ENCODE data around the gene SERPINB5. TPM values are rescaled to one million over a fixed set of nuclear protein-coding genes. Genes with fewer than 3 reads are reported as not detected.

Gene SERPINB5
- total and polyA plus RNA-seq, 2 of the 13 experiments (the other 11 are each of a cell fraction or from before 2014, with no cell fraction given): not detected

DNA sequence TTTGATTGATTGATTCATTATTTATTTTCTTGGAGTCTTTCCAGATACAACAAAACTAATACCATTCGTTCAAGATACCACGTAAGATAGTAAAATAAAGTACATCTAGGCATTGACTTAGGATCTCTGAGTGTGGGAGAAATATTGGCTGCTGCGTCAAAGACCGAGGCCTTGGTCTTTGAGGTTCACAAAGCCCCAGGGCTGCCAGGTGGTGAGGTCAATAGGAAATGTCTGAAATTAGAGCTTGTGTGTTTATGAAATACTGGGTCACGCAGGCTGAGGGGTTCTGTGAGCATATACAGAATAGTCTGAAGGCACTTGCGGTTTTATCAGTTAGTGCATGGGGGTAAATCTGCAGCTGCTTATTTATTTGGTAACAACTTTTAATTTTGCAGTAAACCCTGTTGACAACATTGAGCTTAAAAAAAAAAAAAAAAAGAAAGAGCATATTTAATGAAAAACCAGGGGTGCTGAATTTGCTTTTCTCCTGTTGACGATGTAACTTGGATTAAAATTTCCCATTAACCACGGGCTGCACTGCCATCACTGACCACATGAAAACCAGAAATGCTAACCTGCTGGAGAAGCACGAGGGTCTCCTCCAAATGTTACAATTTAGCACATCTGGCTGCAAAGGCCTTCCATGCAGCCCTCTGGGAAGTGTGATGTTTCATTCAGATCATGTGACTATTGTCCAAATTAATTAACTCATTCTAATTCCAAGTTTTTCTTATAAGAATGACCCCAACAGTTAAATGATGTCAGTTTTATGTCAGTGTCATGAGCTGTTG, 38.3 kb downstream of the SERPINB5 start:
- no peak; the same call in 2 of the 3 replicates for ATAC-seq
- Histone ChIP-seq H3K4me2 (ENCODE audit: low read depth, low read length) (no peak overlapping the region), H3K27me3 (ENCODE audit: control insufficient read depth in 1 of 2, insufficient read depth in 2 of 2, low read length in 2 of 2) (peaks cover 0 to 11% of the 10 kb centered on the region in 2 experiments; a peak in 3 of 5 replicates), H3K9me3 (ENCODE audit: low read length) (no peaks in the 10 kb centered on the region), H2AFZ (ENCODE audit: low read length) (no peak overlapping the region), H4K20me1 (ENCODE audit: insufficient read depth, low read length) (no peaks in the 10 kb centered on the region), H3K4me3 (replicated peaks in 1 of 3; ENCODE audit: insufficient read depth in 1 of 3, low read depth in 2 of 3, low read length in 3 of 3) (no peak overlapping the region), H3K4me1 (ENCODE audit: insufficient read depth, low read length) (no peaks in the 10 kb centered on the region), H3K27ac (ENCODE audit: extremely low read length, insufficient read depth, low read length) (no peak overlapping the region), H3K79me2 (ENCODE audit: insufficient read depth, low read length) (no peaks in the 10 kb centered on the region), H3K36me3 (replicated peaks in 1 of 2; ENCODE audit: control insufficient read depth in 1 of 2, insufficient read depth in 2 of 2, low read length in 2 of 2) (no peaks in the 10 kb centered on the region), H3K9ac (ENCODE audit: insufficient read depth, low read depth, low read length) (no peak overlapping the region)
- ChIA-PET POLR2A (no interaction called here), CTCF (ENCODE audit: low intra/inter-chr PET ratio, low total read pairs) (no interaction called here)
- WGBS (ENCODE audit: low lambda C conversion rate): 25% methylated on average over 9 of the region's 9 CpGs
- TF ChIP-seq MBNL3 (CRISPR knock-in tag; conservative IDR thresholded peaks at IDR 0.05): no peak
- TF ChIP-seq GTF3A (CRISPR knock-in tag; conservative IDR thresholded peaks at IDR 0.05): no peak
- TF ChIP-seq, protein P1, sequence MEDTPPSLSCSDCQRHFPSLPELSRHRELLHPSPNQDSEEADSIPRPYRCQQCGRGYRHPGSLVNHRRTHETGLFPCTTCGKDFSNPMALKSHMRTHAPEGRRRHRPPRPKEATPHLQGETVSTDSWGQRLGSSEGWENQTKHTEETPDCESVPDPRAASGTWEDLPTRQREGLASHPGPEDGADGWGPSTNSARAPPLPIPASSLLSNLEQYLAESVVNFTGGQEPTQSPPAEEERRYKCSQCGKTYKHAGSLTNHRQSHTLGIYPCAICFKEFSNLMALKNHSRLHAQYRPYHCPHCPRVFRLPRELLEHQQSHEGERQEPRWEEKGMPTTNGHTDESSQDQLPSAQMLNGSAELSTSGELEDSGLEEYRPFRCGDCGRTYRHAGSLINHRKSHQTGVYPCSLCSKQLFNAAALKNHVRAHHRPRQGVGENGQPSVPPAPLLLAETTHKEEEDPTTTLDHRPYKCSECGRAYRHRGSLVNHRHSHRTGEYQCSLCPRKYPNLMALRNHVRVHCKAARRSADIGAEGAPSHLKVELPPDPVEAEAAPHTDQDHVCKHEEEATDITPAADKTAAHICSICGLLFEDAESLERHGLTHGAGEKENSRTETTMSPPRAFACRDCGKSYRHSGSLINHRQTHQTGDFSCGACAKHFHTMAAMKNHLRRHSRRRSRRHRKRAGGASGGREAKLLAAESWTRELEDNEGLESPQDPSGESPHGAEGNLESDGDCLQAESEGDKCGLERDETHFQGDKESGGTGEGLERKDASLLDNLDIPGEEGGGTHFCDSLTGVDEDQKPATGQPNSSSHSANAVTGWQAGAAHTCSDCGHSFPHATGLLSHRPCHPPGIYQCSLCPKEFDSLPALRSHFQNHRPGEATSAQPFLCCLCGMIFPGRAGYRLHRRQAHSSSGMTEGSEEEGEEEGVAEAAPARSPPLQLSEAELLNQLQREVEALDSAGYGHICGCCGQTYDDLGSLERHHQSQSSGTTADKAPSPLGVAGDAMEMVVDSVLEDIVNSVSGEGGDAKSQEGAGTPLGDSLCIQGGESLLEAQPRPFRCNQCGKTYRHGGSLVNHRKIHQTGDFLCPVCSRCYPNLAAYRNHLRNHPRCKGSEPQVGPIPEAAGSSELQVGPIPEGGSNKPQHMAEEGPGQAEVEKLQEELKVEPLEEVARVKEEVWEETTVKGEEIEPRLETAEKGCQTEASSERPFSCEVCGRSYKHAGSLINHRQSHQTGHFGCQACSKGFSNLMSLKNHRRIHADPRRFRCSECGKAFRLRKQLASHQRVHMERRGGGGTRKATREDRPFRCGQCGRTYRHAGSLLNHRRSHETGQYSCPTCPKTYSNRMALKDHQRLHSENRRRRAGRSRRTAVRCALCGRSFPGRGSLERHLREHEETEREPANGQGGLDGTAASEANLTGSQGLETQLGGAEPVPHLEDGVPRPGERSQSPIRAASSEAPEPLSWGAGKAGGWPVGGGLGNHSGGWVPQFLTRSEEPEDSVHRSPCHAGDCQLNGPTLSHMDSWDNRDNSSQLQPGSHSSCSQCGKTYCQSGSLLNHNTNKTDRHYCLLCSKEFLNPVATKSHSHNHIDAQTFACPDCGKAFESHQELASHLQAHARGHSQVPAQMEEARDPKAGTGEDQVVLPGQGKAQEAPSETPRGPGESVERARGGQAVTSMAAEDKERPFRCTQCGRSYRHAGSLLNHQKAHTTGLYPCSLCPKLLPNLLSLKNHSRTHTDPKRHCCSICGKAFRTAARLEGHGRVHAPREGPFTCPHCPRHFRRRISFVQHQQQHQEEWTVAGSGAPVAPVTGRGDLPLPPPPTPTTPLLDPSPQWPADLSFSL (CRISPR knock-in tag; IDR thresholded peaks at IDR 0.05): no peak
- no peak for TF ChIP-seq NFE2L1 (CRISPR knock-in tag; IDR thresholded peaks at IDR 0.05; ENCODE audit: borderline replicate concordance)
- no peak for TF ChIP-seq ZKSCAN1 (IDR thresholded peaks at IDR 0.05; ENCODE audit: low read length)
- no peak for TF ChIP-seq KMT2A (CRISPR knock-in tag; IDR thresholded peaks at IDR 0.05)
- no peak for TF ChIP-seq ZNF616 (CRISPR knock-in tag; IDR thresholded peaks at IDR 0.05; ENCODE audit: low read depth)
- TF ChIP-seq TBX2 (CRISPR knock-in tag; IDR thresholded peaks at IDR 0.05; ENCODE audit: borderline replicate concordance): no peak
- no peak for TF ChIP-seq ZNF260 (CRISPR knock-in tag; IDR thresholded peaks at IDR 0.05; ENCODE audit: borderline replicate concordance, low read depth)
- no peak for TF ChIP-seq POLR2AphosphoS5 (IDR thresholded peaks at IDR 0.05; ENCODE audit: low read depth, low read length)
- TF ChIP-seq ZNF543 (CRISPR knock-in tag; IDR thresholded peaks at IDR 0.05): no peak
- no peak for TF ChIP-seq HIVEP1 (CRISPR knock-in tag; IDR thresholded peaks at IDR 0.05)
- no peak for TF ChIP-seq MZF1 (CRISPR knock-in tag; IDR thresholded peaks at IDR 0.05; ENCODE audit: borderline replicate concordance)
- TF ChIP-seq ZNF121 (CRISPR knock-in tag; IDR thresholded peaks at IDR 0.05): no peak
- no peak for TF ChIP-seq KDM2A (CRISPR knock-in tag; IDR thresholded peaks at IDR 0.05; ENCODE audit: borderline replicate concordance, low read depth)
- TF ChIP-seq ZNF572 (CRISPR knock-in tag; IDR thresholded peaks at IDR 0.05): no peak
- TF ChIP-seq TFE3 (CRISPR knock-in tag; IDR thresholded peaks at IDR 0.05): no peak
- in situ Hi-C loops (cut with HindIII; ENCODE audit: extremely low pct_ligation_motif_present, low pct_unique_long_range_greater_than_20kb) (loop anchor here (5.0 kb wide), 1 partner anchor 67 kb away; no protein-coding TSS in a partner anchor), intact Hi-C loops (cut with micrococcal nuclease; ENCODE audit: unreplicated experiment) (no loop called here)
- FAIRE-seq: no peak
- BruUV-seq (replicated peaks): no TSS peak
- no peak for DNase-seq (ENCODE audit: low spot score)
